ENCODE results near the gene ATG4D.
"Not testable (repeated sequence)": the region's sequence is repeated elsewhere in the genome, so short reads cannot be mapped to it uniquely, and the experiment has no call there.

DNA sequence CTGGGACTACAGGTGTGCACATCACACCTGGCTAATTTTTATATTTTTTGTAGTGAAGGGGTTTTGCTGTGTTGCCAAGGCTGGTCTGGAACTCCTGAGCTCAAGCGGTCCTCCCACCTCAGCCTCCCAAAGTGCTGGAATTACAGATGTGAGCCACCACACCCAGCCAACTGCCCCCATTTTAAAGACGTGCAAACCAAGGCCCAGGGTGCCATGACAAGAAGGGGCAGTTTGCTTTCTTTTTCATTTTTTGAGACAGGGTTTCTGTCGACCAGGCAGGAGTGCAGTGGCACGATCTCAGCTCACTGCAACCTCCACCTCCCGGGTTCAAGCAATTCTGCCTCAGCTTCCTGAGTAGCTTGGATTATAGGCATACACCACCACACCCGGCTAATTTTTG lies 30.1 kb downstream of the ATG4D start:
- not testable (repeated sequence) for TF ChIP-seq CTCF, POLR2A (IDR thresholded peaks at IDR 0.05)
